ENCODE data around the gene CDH4.

DNA sequence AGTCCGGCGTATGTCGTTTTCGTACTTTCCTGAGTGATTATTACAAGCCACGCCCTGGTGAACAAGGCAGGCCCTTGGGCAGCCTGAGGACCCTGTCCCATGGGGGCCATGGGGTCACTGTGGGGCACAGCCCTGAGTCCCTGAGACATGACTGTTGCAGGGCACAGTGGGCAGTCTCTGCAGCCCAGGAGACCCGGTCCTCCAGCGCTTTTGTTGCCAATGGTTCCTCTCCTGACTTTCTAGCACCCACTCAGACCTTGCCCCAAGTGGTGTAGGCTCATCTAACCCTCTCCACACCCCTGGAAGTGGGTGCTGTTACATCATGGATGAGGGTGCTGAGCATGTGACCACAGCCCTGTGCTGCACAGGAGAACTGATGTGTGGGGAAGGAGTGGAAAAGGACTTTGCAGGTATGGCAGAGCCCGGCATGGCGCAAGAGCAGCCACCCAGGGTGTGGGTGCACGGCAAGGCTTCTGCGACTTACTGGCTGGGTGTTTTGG, 494.1 kb downstream of the CDH4 start:
- TF ChIP-seq, protein P1, sequence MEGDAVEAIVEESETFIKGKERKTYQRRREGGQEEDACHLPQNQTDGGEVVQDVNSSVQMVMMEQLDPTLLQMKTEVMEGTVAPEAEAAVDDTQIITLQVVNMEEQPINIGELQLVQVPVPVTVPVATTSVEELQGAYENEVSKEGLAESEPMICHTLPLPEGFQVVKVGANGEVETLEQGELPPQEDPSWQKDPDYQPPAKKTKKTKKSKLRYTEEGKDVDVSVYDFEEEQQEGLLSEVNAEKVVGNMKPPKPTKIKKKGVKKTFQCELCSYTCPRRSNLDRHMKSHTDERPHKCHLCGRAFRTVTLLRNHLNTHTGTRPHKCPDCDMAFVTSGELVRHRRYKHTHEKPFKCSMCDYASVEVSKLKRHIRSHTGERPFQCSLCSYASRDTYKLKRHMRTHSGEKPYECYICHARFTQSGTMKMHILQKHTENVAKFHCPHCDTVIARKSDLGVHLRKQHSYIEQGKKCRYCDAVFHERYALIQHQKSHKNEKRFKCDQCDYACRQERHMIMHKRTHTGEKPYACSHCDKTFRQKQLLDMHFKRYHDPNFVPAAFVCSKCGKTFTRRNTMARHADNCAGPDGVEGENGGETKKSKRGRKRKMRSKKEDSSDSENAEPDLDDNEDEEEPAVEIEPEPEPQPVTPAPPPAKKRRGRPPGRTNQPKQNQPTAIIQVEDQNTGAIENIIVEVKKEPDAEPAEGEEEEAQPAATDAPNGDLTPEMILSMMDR (optimal IDR thresholded peaks at IDR 0.05 in 1 of 3, IDR thresholded peaks at IDR 0.05 in 1 of 3, conservative IDR thresholded peaks at IDR 0.05 in 1 of 3; ENCODE audit: extremely low read depth in 1 of 3, insufficient read depth in 2 of 3, low read length in 3 of 3), result no peak
- TF ChIP-seq EZH2 (IDR thresholded peaks at IDR 0.05; ENCODE audit: low read length), result no peak

All from keratinocyte (primary cell).